Left ventricle myocardium inferior (tissue), 1 donor: ENCODE measurements around the gene ASTN2. TPM values are rescaled to one million over a fixed set of nuclear protein-coding genes. Genes with fewer than 3 reads are reported as not detected.

Experiments used
- DNase-seq: peaks from one replicate; pipeline ENCODE4 v3.0.0-alpha.2; 2020
- H3K27ac ChIP-seq: fragments of 200-600 bp; replicated peaks from 2 replicates; pipeline ENCODE4 v1.8.0; 2021
- H3K27me3 ChIP-seq: fragments of 200-600 bp; 2 replicates; pipeline ENCODE4 v1.8.0; 2021; ENCODE audit warnings: low read depth
- H3K36me3 ChIP-seq: fragments of 200-600 bp; 2 replicates; pipeline ENCODE4 v1.8.0; 2021
- H3K4me1 ChIP-seq: fragments of 200-600 bp; 2 replicates; pipeline ENCODE4 v1.8.0; 2021
- H3K4me3 ChIP-seq: fragments of 200-600 bp; 2 replicates; pipeline ENCODE4 v1.8.0; 2021; ENCODE audit warnings: mild to moderate bottlenecking, moderate library complexity
- H3K9me3 ChIP-seq: fragments of 200-600 bp; replicated peaks from 2 replicates; pipeline ENCODE4 v1.8.0; 2021
- CTCF ChIP-seq: fragments of 200-600 bp; IDR thresholded peaks from 2 replicates; pipeline ENCODE4 v1.8.0; 2021; ENCODE audit warnings: antibody characterized with exemption, mild to moderate bottlenecking, borderline replicate concordance
- intact Hi-C: fragments of 100-400 bp; cut with micrococcal nuclease; formaldehyde crosslinking; loops from one replicate; pipeline ENCODE4 v1.11.0; 2022
- total RNA-seq: library from RNA; stranded (reverse); fragmentation: NEBNext Ultra II Directional; extraction: Animal tissue kit (Norgen Biotek cat#: 25700); gene quantifications from one replicate; pipeline ENCODE4 v1.2.1, GENCODE V29; 2021
- donor health status: DM: no; HTN: yes; CAD: no; lungs with severe emphysema.

ASTN2 gene
- total RNA-seq, 1 donor from 2014 or later = 6.1 TPM

GRCh38 chr9:116467740-116468351, 947.0 kb downstream of the ASTN2 start:
- Histone ChIP-seq H3K9me3 (no peaks in the 10 kb centered on the region), H3K27me3 (no peaks in the 10 kb centered on the region), H3K27ac (no peak overlapping the region), H3K4me1 (peaks cover 18% of the 10 kb centered on the region), H3K36me3 (no peaks in the 10 kb centered on the region), H3K4me3 (no peak overlapping the region)
- intact Hi-C loops = loop anchor here (10.0 kb wide), 2 partner anchors 57 to 1253 kb away; no protein-coding TSS in a partner anchor
- no peak for DNase-seq
- no peak for TF ChIP-seq CTCF

- H3K36me3 ChIP-seq = no peaks in the 10 kb centered on the region
- no peak for DNase-seq
- H3K4me1 ChIP-seq = peaks cover 10% of the 10 kb centered on the region
- no peak overlapping the region for H3K27ac ChIP-seq
- H3K4me3 ChIP-seq = no peak overlapping the region
- H3K9me3 ChIP-seq = no peaks in the 10 kb centered on the region
- intact Hi-C loops = loop anchor here (10.0 kb wide), 2 partner anchors 58 to 1252 kb away; no protein-coding TSS in a partner anchor
- no peak for TF ChIP-seq CTCF
- no peaks in the 10 kb centered on the region for H3K27me3 ChIP-seq
These were observed 948.3 kb downstream of the ASTN2 start for GRCh38 chr9:116466271-116467235.

GRCh38 chr9:116465576-116466270, 949.1 kb downstream of the ASTN2 start:
- intact Hi-C loops = loop anchor here (10.0 kb wide), 2 partner anchors 59 to 1251 kb away; no protein-coding TSS in a partner anchor
- no peaks in the 10 kb centered on the region for H3K27me3 ChIP-seq
- H3K4me3 ChIP-seq = no peak overlapping the region
- H3K27ac ChIP-seq = no peak overlapping the region
- H3K4me1 ChIP-seq = peaks cover 2% of the 10 kb centered on the region
- TF ChIP-seq CTCF = no peak
- no peaks in the 10 kb centered on the region for H3K36me3 ChIP-seq
- DNase-seq = no peak
- no peaks in the 10 kb centered on the region for H3K9me3 ChIP-seq

GRCh38 chr9:116464987-116465571, 949.8 kb downstream of the ASTN2 start:
- no peak for DNase-seq
- H3K4me3 ChIP-seq = no peak overlapping the region
- H3K9me3 ChIP-seq = no peaks in the 10 kb centered on the region
- H3K36me3 ChIP-seq = no peaks in the 10 kb centered on the region
- no peak for TF ChIP-seq CTCF
- H3K27me3 ChIP-seq = no peaks in the 10 kb centered on the region
- intact Hi-C loops = loop anchor here (10.0 kb wide), 2 partner anchors 60 to 1250 kb away; no protein-coding TSS in a partner anchor
- H3K4me1 ChIP-seq = no peaks in the 10 kb centered on the region
- H3K27ac ChIP-seq = no peak overlapping the region

GRCh38 chr9:116464423-116464822, 950.4 kb downstream of the ASTN2 start:
- Histone ChIP-seq H3K4me3 (no peak overlapping the region), H3K36me3 (no peaks in the 10 kb centered on the region), H3K27ac (no peak overlapping the region), H3K4me1 (no peaks in the 10 kb centered on the region), H3K27me3 (no peaks in the 10 kb centered on the region), H3K9me3 (no peaks in the 10 kb centered on the region)
- TF ChIP-seq CTCF = no peak
- DNase-seq = no peak
- intact Hi-C loops = loop anchor here (10.0 kb wide), 2 partner anchors 60 to 1250 kb away; no protein-coding TSS in a partner anchor
